Upper lobe of right lung (tissue), 1 donor: ENCODE data around the gene EVX2. TPM values are rescaled to one million over a fixed set of nuclear protein-coding genes. Genes with fewer than 3 reads are reported as not detected.

Source experiments
- ATAC-seq: fragments of 200-7000 bp; cut with Tn5 transposase; one replicate; pipeline ENCODE4 v1.9.1; 2020; ENCODE audit warnings: mild to moderate bottlenecking, moderate library complexity
- DNase-seq: peaks from one replicate; pipeline ENCODE4 v3.0.0-alpha.2; 2020
- H3K27ac ChIP-seq: fragments of 200-600 bp; one replicate; pipeline ENCODE4 v1.8.0; 2022
- H3K27me3 ChIP-seq: fragments of 200-600 bp; one replicate; pipeline ENCODE4 v1.8.0; 2022; ENCODE audit warnings: mild to moderate bottlenecking
- H3K36me3 ChIP-seq: fragments of 200-600 bp; one replicate; pipeline ENCODE4 v1.8.0; 2022
- H3K4me1 ChIP-seq: fragments of 200-600 bp; one replicate; pipeline ENCODE4 v1.8.0; 2022
- H3K4me3 ChIP-seq: fragments of 200-600 bp; one replicate; pipeline ENCODE4 v1.8.0; 2022; ENCODE audit warnings: mild to moderate bottlenecking
- H3K9me3 ChIP-seq: fragments of 200-600 bp; one replicate; pipeline ENCODE4 v1.8.0; 2022
- CTCF ChIP-seq: fragments of 200-600 bp; IDR thresholded peaks from one replicate; pipeline ENCODE4 v1.8.0; 2022; ENCODE audit warnings: antibody characterized with exemption
- intact Hi-C: fragments of 100-400 bp; cut with DNase I; formaldehyde crosslinking; loops from one replicate; pipeline ENCODE4 v1.11.0; 2022
- total RNA-seq: library from RNA; stranded (reverse); fragmentation: NEBNext Ultra II Directional; extraction: Animal tissue kit (Norgen Biotek cat#: 25700); gene quantifications from one replicate; pipeline ENCODE4 v1.2.1, GENCODE V29; 2021
- donor health status: DM: no; HTN: yes; CAD: no; lungs with severe emphysema.

EVX2 gene
- total RNA-seq, 1 donor from 2014 or later, result not detected

- intact Hi-C loops, result no loop called here
- Histone ChIP-seq H3K27ac (no peak overlapping the region), H3K27me3 (peaks cover 100% of the 10 kb centered on the region), H3K36me3 (no peaks in the 10 kb centered on the region), H3K9me3 (no peaks in the 10 kb centered on the region), H3K4me1 (no peaks in the 10 kb centered on the region), H3K4me3 (no peak overlapping the region)
- no peak for TF ChIP-seq CTCF
- no peak for DNase-seq
- ATAC-seq, result no peak
Observed at GRCh38 chr2:176114120-176114929, 30.6 kb upstream of the EVX2 start.

- Histone ChIP-seq H3K27ac (no peak overlapping the region), H3K27me3 (peaks cover 100% of the 10 kb centered on the region), H3K9me3 (no peaks in the 10 kb centered on the region), H3K4me1 (no peaks in the 10 kb centered on the region), H3K4me3 (no peak overlapping the region), H3K36me3 (no peaks in the 10 kb centered on the region)
- ATAC-seq (no peak), DNase-seq (no peak)
- intact Hi-C loops, result no loop called here
- TF ChIP-seq CTCF, result no peak
Observed at GRCh38 chr2:176112375-176113302, 28.9 kb upstream of the EVX2 start.

- H3K4me3 ChIP-seq, result no peak overlapping the region
- no peaks in the 10 kb centered on the region for H3K9me3 ChIP-seq
- no peak for TF ChIP-seq CTCF
- DNase-seq (no peak), ATAC-seq (no peak)
- no peaks in the 10 kb centered on the region for H3K4me1 ChIP-seq
- peaks cover 98% of the 10 kb centered on the region for H3K27me3 ChIP-seq
- no peak overlapping the region for H3K27ac ChIP-seq
- intact Hi-C loops, result no loop called here
- no peaks in the 10 kb centered on the region for H3K36me3 ChIP-seq
Observed at GRCh38 chr2:176111846-176112374, 28.1 kb upstream of the EVX2 start.

- peak; percentile 47 for TF ChIP-seq CTCF
- DNase-seq (no peak), ATAC-seq (no peak)
- H3K36me3 ChIP-seq, result no peaks in the 10 kb centered on the region
- H3K4me1 ChIP-seq, result no peaks in the 10 kb centered on the region
- intact Hi-C loops, result no loop called here
- peaks cover 98% of the 10 kb centered on the region for H3K27me3 ChIP-seq
- H3K9me3 ChIP-seq, result no peaks in the 10 kb centered on the region
- H3K4me3 ChIP-seq, result no peak overlapping the region
- H3K27ac ChIP-seq, result no peak overlapping the region
Observed at GRCh38 chr2:176111309-176111663, 27.5 kb upstream of the EVX2 start.

- Histone ChIP-seq H3K27me3 (peaks cover 98% of the 10 kb centered on the region), H3K36me3 (no peaks in the 10 kb centered on the region), H3K4me1 (no peaks in the 10 kb centered on the region), H3K4me3 (no peak overlapping the region), H3K27ac (no peak overlapping the region), H3K9me3 (no peaks in the 10 kb centered on the region)
- no peak for DNase-seq
- ATAC-seq, result no peak
- intact Hi-C loops, result no loop called here
- TF ChIP-seq CTCF, result no peak
Observed at GRCh38 chr2:176110415-176111308, 26.9 kb upstream of the EVX2 start.
